Endodermal cell (in vitro differentiated cells): ENCODE data around the gene OTUD1. TPM values are rescaled to one million over a fixed set of nuclear protein-coding genes. Genes with fewer than 3 reads are reported as not detected.

ENCODE experiments used
- DNase-seq: peaks from one replicate; pipeline ENCODE4 v3.0.0-alpha.2; 2017
- H3K27ac ChIP-seq: 2 replicates; pipeline ENCODE4 v1.5.1; 2013; ENCODE audit warnings: mild to moderate bottlenecking, low read depth, low read length, moderate library complexity
- H3K27me3 ChIP-seq: 2 replicates; pipeline ENCODE4 v1.6.1; 2013; ENCODE audit warnings: mild to moderate bottlenecking, low read length, moderate library complexity; ENCODE audit not compliant: insufficient read depth, control insufficient read depth, poor library complexity, severe bottlenecking
- H3K36me3 ChIP-seq: 2 replicates; pipeline ENCODE4 v1.7.0; 2013; ENCODE audit warnings: mild to moderate bottlenecking, low read length, moderate library complexity; ENCODE audit not compliant: control insufficient read depth, insufficient read depth
- H3K4me1 ChIP-seq: one replicate; pipeline ENCODE4 v1.7.0; 2013; ENCODE audit warnings: low read length; ENCODE audit not compliant: control insufficient read depth, insufficient read depth
- H3K4me3 ChIP-seq: 2 replicates; pipeline ENCODE4 v1.5.1; 2013; ENCODE audit warnings: mild to moderate bottlenecking, low read length, moderate library complexity
- H3K9ac ChIP-seq: 2 replicates; pipeline ENCODE4 v1.6.1; 2013; ENCODE audit warnings: mild to moderate bottlenecking, low read length, moderate library complexity; ENCODE audit not compliant: poor library complexity, severe bottlenecking; ENCODE audit errors: extremely low read depth
- H3K9me3 ChIP-seq: 2 replicates; pipeline ENCODE4 v1.6.1; 2013; ENCODE audit warnings: mild to moderate bottlenecking, low read length, moderate library complexity; ENCODE audit not compliant: control insufficient read depth
- H3K27ac Mint-ChIP-seq: 2 replicates; pipeline ENCODE4 v1.8.0; 2020; ENCODE audit warnings: mixed read lengths
- H3K27me3 Mint-ChIP-seq: 2 replicates; pipeline ENCODE4 v1.8.0; 2021; ENCODE audit warnings: mild to moderate bottlenecking, mixed read lengths; ENCODE audit not compliant: insufficient read depth
- H3K36me3 Mint-ChIP-seq: 2 replicates; pipeline ENCODE4 v1.8.0; 2020; ENCODE audit warnings: low read depth, mixed read lengths
- H3K4me1 Mint-ChIP-seq: 2 replicates; pipeline ENCODE4 v1.8.0; 2020; ENCODE audit warnings: mixed read lengths
- H3K4me3 Mint-ChIP-seq: 2 replicates; pipeline ENCODE4 v1.8.0; 2020; ENCODE audit warnings: mild to moderate bottlenecking, moderate library complexity, mixed read lengths
- H3K9me3 Mint-ChIP-seq: 2 replicates; pipeline ENCODE4 v1.8.0; 2020; ENCODE audit warnings: mild to moderate bottlenecking, mixed read lengths
- CTCF ChIP-seq: fragments of 200-600 bp; sonication (generic); conservative IDR thresholded peaks from 2 replicates; pipeline ENCODE4 v1.5.0; 2021; ENCODE audit warnings: antibody characterized with exemption, mild to moderate bottlenecking
- WGBS, 2 experiments: methylation state at CpG; one replicate each; pipeline versions ENCODE4 v1.1.5 to v1.1.7; 2013; ENCODE audit warnings: missing lambda C conversion rate in 2 of 2, mixed read lengths in 1 of 2; ENCODE audit not compliant: insufficient coverage in 1 of 2, insufficient read length in 1 of 2; 5-methylcytosine and 5-hydroxymethylcytosine counted together
- total RNA-seq, 2 donors: library from RNA; stranded (reverse); fragmentation: NEBNext Ultra II Directional in 1 of 2; extraction: Animal tissue kit (Norgen Biotek cat#: 25700) in 1 of 2; gene quantifications; 2 replicates in 1 of 2; 3 replicates in 1 of 2; pipeline ENCODE4 v1.2.1, GENCODE V29; 2021

OTUD1 gene
- total RNA-seq, 2 donors from 2014 or later: 8.7 to 12.4 TPM

DNA sequence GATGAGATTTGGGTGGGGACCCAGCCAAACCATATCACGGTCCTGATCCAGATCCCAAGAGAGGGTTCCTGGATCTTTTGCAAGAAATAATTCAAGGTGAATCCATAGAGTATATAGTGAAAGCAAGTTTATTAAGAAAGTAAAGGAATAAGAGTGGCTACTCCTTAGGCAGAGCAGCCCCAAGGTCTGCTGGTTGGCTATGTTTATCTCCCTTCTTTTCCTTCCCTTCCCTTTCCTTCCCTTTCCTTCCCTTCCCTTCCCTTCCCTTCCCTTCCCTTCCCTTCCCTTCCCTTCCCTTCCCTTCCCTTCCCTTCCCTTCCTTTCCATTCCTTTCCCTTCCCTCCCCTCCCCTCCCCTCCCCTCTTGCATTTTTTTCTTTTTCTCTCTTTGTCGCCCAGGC lies 35.2 kb downstream of the OTUD1 start:
- Mint-ChIP-seq H3K27ac (no peak overlapping the region), H3K4me3 (no peak overlapping the region), H3K27me3 (no peaks in the 10 kb centered on the region), H3K36me3 (no peaks in the 10 kb centered on the region), H3K9me3 (no peaks in the 10 kb centered on the region), H3K4me1 (peaks cover 8% of the 10 kb centered on the region)
- Histone ChIP-seq H3K9ac (no peak overlapping the region), H3K27ac (no peak overlapping the region), H3K9me3 (no peaks in the 10 kb centered on the region), H3K4me3 (no peak overlapping the region), H3K27me3 (no peaks in the 10 kb centered on the region), H3K36me3 (no peaks in the 10 kb centered on the region), H3K4me1 (no peaks in the 10 kb centered on the region)
- DNase-seq: no peak
- TF ChIP-seq CTCF: no peak
- 82% methylated on average over 2 of the region's 2 CpGs; no CpG with 5 or more reads in 1 of the 2 experiments for WGBS, 2 experiments

GRCh38 chr10:23474626-23475025 lies 35.8 kb downstream of the OTUD1 start:
- H3K4me3 Mint-ChIP-seq: no peak overlapping the region
- H3K4me3 ChIP-seq: no peak overlapping the region
- no peak overlapping the region for H3K27ac ChIP-seq
- peaks cover 8% of the 10 kb centered on the region for H3K4me1 Mint-ChIP-seq
- no peaks in the 10 kb centered on the region for H3K9me3 Mint-ChIP-seq
- DNase-seq: no peak
- no peak for TF ChIP-seq CTCF
- H3K4me1 ChIP-seq: no peaks in the 10 kb centered on the region
- WGBS, 2 experiments: 88 to 89% methylated on average over 3 to 4 of the region's 4 CpGs
- no peaks in the 10 kb centered on the region for H3K9me3 ChIP-seq
- H3K27ac Mint-ChIP-seq: no peak overlapping the region
- no peaks in the 10 kb centered on the region for H3K27me3 Mint-ChIP-seq
- no peaks in the 10 kb centered on the region for H3K36me3 ChIP-seq
- no peaks in the 10 kb centered on the region for H3K27me3 ChIP-seq
- no peaks in the 10 kb centered on the region for H3K36me3 Mint-ChIP-seq
- H3K9ac ChIP-seq: no peak overlapping the region

GRCh38 chr10:23478570-23478969 lies 39.7 kb downstream of the OTUD1 start:
- no peaks in the 10 kb centered on the region for H3K27me3 Mint-ChIP-seq

More at GRCh38 chr10:23478570-23478969, 39.7 kb downstream of the OTUD1 start:
- Mint-ChIP-seq H3K9me3 (no peaks in the 10 kb centered on the region), H3K36me3 (no peaks in the 10 kb centered on the region), H3K27ac (no peak overlapping the region), H3K4me3 (no peak overlapping the region), H3K4me1 (no peaks in the 10 kb centered on the region)
- Histone ChIP-seq H3K9ac (no peak overlapping the region), H3K27me3 (no peaks in the 10 kb centered on the region), H3K4me3 (no peak overlapping the region), H3K36me3 (no peaks in the 10 kb centered on the region), H3K9me3 (no peaks in the 10 kb centered on the region), H3K4me1 (no peaks in the 10 kb centered on the region), H3K27ac (no peak overlapping the region)
- no peak for DNase-seq
- TF ChIP-seq CTCF: no peak
- 94% methylated on average over 5 of the region's 5 CpGs; no CpG with 5 or more reads in 1 of the 2 experiments for WGBS, 2 experiments
